Measurements from ENCODE around the gene RFC3.

The RFC3 gene

DNA sequence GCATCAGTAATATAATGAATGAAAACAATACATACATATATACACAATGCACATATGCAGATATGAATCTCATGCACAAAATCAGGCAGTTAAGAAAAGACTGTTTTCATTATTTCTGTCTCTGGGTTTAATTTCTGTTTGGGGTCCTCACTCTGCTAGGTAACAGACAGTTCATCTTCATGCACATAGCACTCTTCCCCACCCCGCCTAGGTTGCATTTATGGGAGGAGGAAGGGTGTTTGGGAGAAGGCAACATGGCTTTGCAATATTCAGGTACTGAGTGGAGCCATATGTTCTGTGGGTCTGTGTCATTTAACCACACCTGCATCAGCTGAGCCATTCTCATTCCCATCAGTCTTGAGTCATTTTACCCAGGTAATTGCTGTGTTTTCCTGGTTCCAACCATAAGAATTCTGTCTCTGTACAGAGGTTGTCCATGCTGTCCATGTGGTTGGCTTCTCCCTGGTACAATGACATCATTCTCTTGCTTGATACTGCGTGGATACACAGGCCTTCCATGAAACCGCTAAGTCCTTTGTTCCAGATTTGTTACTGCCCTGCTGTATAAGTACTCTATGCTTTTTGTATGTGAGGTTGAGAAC lies 45.3 kb downstream of the RFC3 start:
- in situ Hi-C loops (cut with MboI; ENCODE audit: low sequenced_read_pairs), result no loop called here

DNA sequence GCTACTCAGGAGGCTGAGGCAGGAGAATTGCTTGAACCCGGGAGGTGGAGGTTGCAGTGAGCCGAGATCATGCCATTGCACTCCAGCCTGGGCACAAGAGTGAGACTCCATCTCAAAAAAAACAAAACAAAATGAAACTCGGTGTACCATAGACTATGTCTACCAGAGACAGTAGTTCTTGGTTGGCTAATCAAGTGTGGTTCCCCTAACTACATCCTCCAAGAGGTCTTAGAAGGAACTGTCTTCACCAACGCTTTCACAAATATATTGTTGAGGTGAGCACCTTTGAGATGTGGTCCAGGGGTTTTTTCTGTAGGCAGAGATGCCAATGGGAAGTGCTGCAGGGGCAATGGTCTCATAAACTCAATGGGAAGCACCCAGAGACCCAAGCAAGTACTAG lies 48.0 kb downstream of the RFC3 start:
- in situ Hi-C loops (cut with MboI; ENCODE audit: low sequenced_read_pairs), result no loop called here

DNA sequence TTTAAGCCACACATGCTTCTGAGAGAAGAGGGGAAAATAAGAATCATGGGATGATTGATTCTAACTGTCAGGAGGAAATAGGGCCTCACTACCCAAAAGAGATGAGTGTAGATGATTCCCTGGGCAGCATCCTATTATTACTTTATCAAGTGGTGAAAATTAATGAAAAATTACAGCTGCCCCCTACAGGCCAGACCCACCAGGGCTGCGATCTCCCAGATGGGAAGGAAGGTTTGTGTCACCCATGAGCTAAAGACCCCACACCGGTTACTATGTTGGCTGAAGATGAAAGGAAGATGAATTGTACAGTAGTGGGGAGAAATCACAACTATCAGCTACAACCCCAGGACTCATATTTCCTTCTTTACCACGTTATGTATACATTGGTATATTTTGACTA lies 49.5 kb downstream of the RFC3 start:
- in situ Hi-C loops (cut with MboI; ENCODE audit: low sequenced_read_pairs), result no loop called here

DNA sequence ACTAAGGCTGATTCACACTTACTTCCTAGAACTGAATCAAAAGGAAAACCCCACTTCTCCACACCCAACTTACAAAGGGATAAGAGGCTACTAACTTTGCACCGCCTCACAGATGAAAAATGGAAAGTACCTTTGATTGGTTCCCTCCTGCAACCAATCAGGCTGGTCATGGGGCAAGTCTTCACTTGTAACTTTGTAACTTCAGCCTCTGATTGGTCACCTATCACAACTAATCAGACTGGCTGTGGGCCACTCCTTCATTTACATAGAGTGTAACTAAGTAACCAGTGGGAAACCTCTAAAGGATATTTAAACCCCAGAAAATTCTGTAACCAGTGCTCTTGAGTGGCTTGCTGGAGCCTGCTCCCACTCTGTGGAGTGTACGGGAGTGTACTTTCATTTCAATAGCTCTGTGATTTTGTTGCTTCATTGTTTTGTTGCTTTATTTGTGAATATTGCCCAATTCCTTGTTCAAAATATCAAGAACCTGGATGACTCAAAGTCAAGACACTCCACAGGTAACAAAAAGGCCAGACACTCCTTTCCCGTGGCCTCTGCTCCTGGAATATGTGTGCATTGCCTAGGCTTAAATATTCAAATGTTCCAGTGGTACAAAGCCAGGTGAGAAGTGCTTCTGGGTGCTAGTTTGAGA lies 50.5 kb downstream of the RFC3 start:
- in situ Hi-C loops (cut with MboI; ENCODE audit: low sequenced_read_pairs), result no loop called here

DNA sequence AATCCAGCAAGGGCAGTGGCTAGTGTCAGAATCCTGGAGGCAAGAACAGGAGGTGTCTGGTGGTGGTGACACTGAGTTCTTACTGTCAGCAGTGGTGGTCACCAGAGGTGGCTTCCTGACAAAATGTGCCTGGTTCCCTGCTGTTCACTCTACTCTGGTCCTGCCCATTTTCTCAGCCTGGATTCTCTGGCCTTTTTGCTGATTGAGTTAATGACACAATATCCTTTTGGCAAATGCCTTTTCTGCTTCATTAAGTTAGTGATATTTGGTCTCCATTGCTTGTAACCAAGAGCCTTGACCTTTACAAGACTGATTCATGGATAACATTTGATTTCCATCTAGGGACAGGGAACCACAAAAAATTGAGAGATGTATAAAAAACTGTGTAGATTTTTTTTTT lies 51.1 kb downstream of the RFC3 start:
- in situ Hi-C loops (cut with MboI; ENCODE audit: low sequenced_read_pairs), result no loop called here

DNA sequence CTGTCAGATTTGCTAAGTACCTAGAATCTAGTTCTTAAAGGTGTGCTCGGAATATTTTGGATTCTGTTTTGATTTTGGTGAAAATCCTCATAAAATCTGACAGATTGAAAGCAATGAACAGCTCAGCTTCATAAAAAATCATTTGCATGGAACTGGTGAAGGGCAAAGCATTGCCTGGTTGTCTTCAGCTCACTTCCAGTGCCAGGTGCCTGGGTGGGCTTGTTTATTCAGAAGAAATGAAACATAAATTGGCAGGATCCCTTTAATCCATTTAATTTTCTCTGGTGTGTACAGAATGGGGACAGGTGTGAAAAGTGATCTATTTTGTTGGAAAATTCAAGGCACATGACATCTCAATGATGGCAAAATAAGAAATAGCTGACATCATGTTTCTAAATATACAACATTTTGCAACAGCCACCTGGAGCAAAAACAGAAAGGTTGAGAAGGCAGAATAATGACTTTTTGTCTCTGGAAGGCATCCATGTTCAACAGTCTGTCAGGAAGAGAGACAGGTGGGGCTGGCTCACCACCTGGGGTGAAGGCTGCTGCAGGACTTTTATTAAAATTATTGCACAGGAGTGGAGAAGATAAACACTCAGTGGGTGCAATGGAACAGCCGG lies 52.2 kb downstream of the RFC3 start:
- in situ Hi-C loops (cut with MboI; ENCODE audit: low sequenced_read_pairs), result no loop called here

DNA sequence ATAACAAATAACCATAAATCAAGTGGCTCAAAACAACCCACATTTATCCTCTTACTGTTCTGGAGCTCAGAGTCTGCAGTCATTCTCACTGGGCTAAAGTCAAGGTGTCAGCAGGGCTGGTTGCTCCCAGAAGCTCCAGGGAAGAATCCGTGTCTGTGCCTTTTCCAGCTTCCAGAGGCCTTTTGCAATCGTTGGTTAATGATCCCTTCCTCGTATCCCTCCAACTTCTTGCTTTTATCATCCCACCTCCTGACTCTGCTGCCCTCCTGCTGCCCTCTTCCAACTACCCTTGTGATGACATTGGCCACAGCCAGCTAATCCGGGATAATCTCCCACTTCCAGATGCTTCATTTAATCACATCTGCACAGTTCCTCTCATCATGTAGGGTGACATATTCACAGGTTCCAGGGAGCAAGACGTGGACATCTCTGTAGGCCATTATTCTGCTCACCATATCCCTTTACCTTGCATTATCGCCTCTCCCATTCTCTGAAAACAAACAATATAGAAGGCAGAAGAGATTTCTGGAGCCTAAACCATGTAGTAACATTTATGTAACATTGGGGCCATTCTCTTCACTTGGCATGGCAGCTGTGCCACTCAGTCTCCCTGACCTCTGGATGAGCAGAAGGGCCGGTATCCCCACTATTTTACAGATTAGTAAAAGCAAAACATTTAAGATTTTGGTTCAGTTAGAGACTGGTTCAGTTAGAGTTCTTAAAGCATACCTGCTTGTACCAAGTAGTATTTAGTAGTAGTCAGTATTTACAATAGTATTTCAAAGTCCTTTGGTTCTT lies 53.5 kb downstream of the RFC3 start:
- in situ Hi-C loops (cut with MboI; ENCODE audit: low sequenced_read_pairs), result no loop called here

DNA sequence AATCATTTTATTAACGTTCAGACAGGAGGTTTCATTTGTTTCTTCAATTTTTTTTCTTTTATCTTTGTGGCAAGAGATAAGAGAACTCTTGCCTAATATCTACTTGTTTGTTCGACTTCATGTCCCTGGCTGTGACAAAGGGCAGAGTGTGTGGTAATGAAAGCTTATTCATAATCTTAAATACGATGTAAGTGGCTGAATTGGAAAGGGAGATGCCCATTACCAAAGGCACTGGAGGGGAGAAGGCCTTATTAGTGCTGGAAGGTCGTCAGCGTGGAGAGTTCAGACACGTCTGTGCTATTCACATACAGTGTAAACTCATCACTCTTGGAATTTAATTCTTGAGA lies 54.0 kb downstream of the RFC3 start:
- in situ Hi-C loops (cut with MboI; ENCODE audit: low sequenced_read_pairs), result no loop called here

DNA sequence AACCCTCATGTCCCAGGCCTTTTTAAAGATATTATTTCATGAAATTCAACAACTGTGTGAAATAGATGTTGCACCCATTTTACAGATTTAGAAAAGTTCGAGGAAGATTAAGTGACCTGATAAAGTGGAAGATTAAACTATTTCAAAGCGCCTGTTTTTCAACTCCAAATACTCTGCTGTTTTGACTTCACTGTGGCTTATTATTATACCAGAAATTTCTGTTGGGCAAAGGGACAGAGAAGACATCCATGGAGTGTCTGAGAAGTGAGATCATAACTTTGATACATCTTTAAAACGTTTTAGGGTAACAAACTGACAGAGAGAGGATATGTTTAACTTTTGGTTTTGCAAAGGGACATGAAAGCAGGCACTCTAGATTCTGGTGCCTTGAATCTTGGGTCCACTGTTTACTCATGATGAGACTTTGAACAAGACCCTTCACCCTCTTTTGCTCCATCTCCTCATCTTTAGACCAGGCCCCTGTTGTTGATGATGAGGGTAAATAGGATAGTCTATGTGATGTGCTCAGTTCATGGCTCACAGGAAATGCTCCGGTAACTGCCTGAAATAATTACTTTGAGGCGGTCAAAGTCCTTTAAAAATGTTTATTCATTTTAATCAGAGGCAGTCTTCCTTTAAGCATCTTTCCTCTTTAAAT lies 55.4 kb downstream of the RFC3 start:
- in situ Hi-C loops (cut with MboI; ENCODE audit: low sequenced_read_pairs), result no loop called here

DNA sequence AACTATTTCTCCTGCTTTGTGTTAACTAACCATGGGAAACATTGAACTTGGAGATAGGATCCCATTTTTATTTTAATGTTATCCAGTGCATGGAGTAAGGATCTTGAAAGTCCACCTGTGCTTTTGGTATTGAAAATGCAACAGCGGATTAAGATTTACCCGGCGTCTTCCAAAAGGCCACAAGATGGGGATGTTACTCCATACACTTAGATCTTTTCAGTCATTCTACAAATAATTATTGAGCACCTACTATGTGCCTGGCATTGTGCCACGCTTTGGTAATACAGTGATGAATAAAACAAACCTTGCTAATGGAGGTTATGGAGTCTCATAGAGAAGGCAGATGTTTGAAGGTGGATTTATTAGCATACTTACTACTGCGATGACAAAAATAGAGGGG lies 56.9 kb downstream of the RFC3 start:
- in situ Hi-C loops (cut with MboI; ENCODE audit: low sequenced_read_pairs), result no loop called here

DNA sequence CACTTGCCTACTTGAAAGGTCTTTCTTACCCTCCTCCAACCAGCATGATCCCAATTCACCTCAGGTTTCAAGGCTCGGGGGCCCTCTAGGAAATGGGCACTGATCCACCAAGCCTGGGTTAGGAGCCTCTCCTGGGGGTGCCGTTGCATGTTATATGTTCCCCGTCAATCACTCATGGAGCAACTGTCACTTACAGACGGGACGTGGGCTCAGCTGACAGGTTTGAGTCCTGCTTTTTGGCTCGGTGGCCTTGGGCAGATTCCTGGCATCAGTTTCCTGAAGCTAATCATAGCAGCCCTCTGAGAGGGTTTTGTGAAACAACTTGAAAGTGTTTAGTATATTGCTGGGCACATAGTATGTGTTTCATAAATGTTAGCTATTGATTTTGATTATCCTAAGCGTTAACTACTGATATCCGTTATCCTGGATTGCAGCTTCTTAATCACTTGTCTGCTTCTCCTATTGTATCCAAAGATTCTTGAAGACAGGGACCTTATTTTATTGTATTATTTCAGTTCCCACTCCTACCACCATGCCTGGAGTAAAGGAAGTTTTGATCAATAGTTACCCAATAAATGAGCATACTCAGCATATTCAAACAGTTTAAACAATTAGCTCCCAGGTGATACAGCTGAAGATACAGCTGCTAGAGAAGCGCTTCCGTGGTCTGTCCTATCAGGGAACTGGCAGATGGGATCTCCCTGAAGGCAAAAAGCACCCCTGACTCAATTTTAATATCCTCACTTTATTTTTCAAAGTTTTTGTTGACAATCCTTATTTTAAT lies 57.9 kb downstream of the RFC3 start:
- in situ Hi-C loops (cut with MboI; ENCODE audit: low sequenced_read_pairs), result no loop called here

DNA sequence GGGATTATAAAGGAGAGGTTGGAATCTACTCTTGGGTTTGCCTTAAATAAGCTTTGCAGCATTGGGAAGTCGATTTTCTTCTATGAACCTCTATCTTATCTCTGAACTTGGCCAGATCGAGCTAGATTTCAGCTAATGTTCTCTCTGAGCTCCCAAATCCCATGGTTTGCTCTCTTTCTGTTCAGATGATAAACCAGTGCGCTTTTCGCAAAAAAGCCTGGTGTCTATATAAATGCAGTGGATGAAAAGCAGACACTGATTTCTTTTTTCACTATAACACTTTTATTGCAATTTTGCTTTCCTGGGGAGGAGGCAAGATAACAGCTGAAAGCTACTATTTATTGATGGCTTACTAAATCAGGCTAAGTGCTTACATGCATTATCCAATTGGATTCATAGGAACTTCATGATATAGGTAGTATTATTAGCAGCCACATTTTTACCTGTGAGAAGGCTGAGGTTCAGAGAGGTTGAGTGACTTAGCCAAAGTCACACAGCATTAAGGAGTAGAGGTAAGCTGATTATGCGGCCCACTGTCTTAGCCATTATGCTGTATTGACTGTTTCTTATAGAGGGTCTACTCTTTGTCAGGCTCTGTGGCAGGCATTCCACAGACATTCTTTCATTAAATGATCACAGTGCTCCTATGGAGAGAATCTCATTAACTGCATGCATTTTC lies 58.9 kb downstream of the RFC3 start:
- in situ Hi-C loops (cut with MboI; ENCODE audit: low sequenced_read_pairs), result no loop called here

DNA sequence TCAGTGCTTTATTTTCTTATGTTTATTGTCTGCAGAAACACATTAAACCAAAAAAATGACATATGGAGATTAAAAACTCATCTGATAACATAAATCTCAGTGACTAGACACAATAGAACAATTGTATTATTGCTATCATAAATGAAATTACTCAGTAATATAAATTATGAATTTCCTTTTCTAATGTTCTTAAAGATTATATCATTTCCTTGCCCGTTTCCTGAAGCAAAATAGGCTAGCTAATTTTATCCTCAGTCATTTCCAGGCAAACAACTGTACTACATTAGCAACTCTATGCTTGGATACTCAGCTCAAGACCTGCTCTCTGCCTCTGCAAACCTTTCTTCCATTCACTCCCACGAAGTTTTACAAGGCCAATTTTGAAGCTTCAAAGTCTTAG lies 61.2 kb downstream of the RFC3 start:
- in situ Hi-C loops (cut with MboI; ENCODE audit: low sequenced_read_pairs), result no loop called here

DNA sequence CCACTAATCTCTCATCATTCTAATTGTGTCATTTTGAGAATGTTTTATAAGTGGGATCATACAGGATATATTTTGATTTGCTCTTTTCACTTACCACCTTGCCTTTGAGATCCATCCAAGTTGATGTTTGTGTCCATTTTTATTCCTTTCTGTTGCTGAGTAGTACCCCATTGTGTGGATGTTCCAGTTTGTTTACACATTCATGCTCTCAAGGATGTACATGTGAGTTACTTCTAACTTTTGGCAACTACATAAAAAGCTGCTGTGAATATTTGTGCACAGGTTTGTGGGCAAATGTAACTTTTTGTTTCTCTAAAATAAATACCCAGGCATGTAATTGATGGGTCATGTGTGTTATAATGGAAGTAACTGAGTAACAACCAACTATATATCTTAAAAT lies 64.9 kb downstream of the RFC3 start:
- in situ Hi-C loops (cut with MboI; ENCODE audit: low sequenced_read_pairs), result no loop called here

DNA sequence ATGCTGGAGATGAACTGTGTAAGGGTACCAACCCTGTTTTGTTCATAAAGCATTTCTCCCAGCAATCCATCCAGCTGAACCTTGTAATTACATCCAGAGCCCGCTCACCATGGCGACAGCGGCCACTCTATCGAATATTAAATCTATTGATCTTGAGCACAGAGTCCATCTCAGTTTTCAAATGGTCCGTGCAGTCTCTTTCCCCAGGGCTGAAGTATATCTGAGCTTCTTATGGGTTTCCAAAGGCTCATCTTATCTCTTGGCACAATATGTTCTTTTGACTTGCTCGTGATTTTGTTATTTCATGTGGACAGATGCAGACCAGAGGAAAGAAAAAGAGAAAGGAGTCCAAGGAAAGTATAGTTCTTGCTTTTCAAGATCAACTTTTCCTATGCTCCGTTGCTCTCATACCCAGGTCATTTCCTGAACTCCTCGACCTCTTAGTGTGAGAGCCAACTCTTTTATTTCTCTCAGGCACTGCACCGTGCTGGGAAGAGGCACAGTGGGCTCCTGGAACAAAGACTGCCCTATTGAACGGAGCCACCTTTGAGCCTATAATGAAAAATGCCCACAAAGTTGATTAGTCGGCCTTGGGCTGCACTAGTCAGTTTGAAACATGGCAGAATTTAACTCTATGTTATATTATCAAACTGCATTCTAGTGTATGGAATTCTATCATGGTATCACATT lies 66.7 kb downstream of the RFC3 start:
- in situ Hi-C loops (cut with MboI; ENCODE audit: low sequenced_read_pairs), result no loop called here

Data from HL-60/S4 treated with retinoic acid at 250 ng/mL for 4 days and 3 days (cell line).